ENCODE results near the gene MYOM3. TPM values are rescaled to one million over a fixed set of nuclear protein-coding genes. Genes with fewer than 3 reads are reported as not detected.
A peak's percentile ranks its signal among the peaks of the same experiment; 100 is the strongest.

Gene MYOM3
- total and polyA plus RNA-seq, 2 of the 13 experiments (the other 11 are each of a cell fraction or from before 2014, with no cell fraction given) = 5.8 to 15.3 TPM

DNA sequence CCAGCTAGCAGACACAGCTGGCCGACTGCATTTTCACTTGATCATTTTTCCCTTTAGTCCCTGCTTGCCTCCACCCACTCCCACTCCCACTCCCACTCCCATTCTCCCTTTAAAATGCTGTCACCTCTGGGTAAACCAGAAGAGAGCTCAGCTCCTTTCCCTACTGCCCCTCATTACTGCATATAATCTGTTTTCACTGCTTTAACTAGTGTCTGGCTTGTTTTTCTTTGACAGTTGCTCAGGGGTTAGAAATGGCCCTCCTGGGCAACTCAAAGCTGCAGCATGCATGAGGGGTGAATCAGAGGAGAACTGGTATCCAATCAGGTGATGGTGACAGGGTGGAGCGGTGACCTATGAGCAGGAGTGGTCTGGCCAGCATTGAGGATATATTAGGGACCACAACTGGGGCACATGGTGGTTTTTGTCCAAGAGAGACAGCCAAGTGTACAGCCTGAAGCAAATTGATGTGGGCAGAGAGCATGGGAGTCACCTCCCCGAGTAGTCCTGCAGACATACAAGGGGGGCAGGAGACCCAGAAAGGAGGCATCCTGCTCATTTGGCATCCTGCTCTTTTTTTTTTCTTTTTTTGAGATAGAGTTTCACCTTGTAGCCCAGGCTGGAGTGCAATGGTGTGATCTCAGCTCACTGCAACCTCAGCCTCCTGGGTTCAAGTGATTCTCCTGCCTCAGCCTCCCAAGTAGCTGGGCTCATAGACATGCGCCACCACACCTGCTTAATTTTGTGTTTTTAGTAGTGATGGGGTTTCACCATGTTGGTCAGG lies 89.2 kb downstream of the MYOM3 start (continued):
- TF ChIP-seq, protein P1, sequence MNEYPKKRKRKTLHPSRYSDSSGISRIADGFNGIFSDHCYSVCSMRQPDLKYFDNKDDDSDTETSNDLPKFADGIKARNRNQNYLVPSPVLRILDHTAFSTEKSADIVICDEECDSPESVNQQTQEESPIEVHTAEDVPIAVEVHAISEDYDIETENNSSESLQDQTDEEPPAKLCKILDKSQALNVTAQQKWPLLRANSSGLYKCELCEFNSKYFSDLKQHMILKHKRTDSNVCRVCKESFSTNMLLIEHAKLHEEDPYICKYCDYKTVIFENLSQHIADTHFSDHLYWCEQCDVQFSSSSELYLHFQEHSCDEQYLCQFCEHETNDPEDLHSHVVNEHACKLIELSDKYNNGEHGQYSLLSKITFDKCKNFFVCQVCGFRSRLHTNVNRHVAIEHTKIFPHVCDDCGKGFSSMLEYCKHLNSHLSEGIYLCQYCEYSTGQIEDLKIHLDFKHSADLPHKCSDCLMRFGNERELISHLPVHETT (CRISPR knock-in tag; conservative IDR thresholded peaks at IDR 0.05) = no peak
- TF ChIP-seq ZNF354B (CRISPR knock-in tag; IDR thresholded peaks at IDR 0.05) (no peak), ISL2 (CRISPR knock-in tag; IDR thresholded peaks at IDR 0.05) (no peak), ZNF891 (CRISPR knock-in tag; IDR thresholded peaks at IDR 0.05) (no peak), CBFB (CRISPR knock-in tag; IDR thresholded peaks at IDR 0.05) (no peak), MBNL3 (CRISPR knock-in tag; conservative IDR thresholded peaks at IDR 0.05) (no peak), ZNF790 (CRISPR knock-in tag; IDR thresholded peaks at IDR 0.05; ENCODE audit: borderline replicate concordance) (no peak), CSRNP1 (CRISPR knock-in tag; IDR thresholded peaks at IDR 0.05) (no peak), NR2F2 (IDR thresholded peaks at IDR 0.05; ENCODE audit: borderline replicate concordance, low read depth) (no peak), ZBTB49 (CRISPR knock-in tag; IDR thresholded peaks at IDR 0.05; ENCODE audit: borderline replicate concordance) (no peak)
- TF ChIP-seq, protein P2, sequence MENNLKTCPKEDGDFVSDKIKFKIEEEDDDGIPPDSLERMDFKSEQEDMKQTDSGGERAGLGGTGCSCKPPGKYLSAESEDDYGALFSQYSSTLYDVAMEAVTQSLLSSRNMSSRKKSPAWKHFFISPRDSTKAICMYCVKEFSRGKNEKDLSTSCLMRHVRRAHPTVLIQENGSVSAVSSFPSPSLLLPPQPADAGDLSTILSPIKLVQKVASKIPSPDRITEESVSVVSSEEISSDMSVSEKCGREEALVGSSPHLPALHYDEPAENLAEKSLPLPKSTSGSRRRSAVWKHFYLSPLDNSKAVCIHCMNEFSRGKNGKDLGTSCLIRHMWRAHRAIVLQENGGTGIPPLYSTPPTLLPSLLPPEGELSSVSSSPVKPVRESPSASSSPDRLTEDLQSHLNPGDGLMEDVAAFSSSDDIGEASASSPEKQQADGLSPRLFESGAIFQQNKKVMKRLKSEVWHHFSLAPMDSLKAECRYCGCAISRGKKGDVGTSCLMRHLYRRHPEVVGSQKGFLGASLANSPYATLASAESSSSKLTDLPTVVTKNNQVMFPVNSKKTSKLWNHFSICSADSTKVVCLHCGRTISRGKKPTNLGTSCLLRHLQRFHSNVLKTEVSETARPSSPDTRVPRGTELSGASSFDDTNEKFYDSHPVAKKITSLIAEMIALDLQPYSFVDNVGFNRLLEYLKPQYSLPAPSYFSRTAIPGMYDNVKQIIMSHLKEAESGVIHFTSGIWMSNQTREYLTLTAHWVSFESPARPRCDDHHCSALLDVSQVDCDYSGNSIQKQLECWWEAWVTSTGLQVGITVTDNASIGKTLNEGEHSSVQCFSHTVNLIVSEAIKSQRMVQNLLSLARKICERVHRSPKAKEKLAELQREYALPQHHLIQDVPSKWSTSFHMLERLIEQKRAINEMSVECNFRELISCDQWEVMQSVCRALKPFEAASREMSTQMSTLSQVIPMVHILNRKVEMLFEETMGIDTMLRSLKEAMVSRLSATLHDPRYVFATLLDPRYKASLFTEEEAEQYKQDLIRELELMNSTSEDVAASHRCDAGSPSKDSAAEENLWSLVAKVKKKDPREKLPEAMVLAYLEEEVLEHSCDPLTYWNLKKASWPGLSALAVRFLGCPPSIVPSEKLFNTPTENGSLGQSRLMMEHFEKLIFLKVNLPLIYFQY (CRISPR knock-in tag; IDR thresholded peaks at IDR 0.05; ENCODE audit: borderline replicate concordance) = no peak
- TF ChIP-seq, protein P3, sequence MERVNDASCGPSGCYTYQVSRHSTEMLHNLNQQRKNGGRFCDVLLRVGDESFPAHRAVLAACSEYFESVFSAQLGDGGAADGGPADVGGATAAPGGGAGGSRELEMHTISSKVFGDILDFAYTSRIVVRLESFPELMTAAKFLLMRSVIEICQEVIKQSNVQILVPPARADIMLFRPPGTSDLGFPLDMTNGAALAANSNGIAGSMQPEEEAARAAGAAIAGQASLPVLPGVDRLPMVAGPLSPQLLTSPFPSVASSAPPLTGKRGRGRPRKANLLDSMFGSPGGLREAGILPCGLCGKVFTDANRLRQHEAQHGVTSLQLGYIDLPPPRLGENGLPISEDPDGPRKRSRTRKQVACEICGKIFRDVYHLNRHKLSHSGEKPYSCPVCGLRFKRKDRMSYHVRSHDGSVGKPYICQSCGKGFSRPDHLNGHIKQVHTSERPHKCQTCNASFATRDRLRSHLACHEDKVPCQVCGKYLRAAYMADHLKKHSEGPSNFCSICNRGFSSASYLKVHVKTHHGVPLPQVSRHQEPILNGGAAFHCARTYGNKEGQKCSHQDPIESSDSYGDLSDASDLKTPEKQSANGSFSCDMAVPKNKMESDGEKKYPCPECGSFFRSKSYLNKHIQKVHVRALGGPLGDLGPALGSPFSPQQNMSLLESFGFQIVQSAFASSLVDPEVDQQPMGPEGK (CRISPR knock-in tag; IDR thresholded peaks at IDR 0.05) = peak; percentile 32; the same call in 1 of the 2 replicates
- TF ChIP-seq, protein P4, sequence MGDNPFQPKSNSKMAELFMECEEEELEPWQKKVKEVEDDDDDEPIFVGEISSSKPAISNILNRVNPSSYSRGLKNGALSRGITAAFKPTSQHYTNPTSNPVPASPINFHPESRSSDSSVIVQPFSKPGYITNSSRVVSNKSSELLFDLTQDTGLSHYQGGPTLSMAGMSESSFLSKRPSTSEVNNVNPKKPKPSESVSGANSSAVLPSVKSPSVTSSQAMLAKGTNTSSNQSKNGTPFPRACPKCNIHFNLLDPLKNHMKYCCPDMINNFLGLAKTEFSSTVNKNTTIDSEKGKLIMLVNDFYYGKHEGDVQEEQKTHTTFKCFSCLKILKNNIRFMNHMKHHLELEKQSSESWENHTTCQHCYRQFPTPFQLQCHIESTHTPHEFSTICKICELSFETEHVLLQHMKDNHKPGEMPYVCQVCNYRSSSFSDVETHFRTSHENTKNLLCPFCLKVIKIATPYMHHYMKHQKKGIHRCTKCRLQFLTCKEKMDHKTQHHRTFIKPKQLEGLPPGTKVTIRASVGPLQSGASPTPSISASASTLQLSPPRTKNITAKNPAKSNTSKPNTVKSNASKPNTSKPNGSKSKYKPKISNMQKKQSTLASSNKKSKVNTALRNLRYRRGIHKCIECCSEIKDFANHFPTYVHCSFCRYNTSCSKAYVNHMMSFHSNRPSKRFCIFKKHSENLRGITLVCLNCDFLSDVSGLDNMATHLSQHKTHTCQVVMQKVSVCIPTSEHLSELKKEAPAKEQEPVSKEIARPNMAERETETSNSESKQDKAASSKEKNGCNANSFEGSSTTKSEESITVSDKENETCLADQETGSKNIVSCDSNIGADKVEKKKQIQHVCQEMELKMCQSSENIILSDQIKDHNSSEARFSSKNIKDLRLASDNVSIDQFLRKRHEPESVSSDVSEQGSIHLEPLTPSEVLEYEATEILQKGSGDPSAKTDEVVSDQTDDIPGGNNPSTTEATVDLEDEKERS (CRISPR knock-in tag; IDR thresholded peaks at IDR 0.05) = no peak

All from HepG2 (cell line).